ENCODE results near the gene HOXB6.

Gene HOXB6

DNA sequence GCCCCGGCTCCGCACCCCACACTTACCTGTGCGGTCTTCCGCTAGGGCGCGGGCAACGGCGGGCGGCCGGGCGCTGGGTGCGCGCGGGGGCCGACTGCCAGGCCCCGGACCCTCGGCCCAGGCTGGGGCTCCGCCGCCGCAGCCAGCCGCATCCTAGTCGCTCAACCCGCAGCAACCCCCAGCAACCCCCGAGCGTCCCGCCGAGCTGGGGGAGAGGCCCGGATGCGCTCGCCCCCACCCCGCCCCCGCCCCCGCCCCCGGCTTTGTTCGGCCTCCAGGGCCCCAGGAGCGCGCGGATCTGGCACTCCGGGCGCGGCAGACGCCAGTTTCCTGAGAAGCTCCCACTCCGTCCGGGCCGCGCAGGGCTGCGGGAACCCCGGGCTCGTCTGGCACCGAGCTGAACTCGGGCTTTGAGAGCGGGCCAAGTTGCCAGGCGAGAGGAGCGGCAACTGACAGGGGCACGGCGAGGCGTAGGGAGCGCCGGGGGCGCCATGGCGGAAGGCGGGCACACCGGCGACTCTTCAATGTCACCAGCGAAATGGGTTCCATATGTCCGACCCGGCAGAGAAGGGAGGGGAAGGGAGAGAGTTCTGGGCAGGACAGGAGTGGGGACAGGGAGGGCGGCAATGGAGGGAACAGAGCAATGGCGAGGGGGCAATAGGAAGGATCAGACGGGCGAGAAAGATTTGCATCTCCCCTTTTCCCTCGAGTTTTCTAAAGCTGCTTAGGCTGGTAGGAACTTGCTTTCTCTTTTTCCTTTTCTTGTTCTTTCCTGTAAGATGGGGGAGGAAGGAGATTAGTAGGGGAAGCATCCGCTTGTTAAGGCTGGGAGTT lies 40.4 kb downstream of the HOXB6 start:
- no peak for FAIRE-seq

DNA sequence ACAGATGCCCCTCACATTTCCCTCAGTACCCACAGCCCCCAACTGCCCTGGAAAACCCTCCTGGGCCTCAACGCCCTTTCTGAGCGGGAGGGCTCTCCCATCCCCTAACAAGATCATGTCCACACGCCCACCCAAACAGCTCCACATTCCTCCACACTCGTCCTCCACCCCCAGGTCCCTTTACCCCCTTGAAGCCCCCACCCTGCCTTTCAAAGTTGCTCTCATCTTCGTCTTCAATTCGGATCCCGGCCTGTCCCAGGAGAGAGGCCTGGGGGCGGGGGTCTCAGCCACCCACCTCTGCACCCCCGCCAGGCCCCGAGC lies 41.0 kb downstream of the HOXB6 start:
- no peak for FAIRE-seq

DNA sequence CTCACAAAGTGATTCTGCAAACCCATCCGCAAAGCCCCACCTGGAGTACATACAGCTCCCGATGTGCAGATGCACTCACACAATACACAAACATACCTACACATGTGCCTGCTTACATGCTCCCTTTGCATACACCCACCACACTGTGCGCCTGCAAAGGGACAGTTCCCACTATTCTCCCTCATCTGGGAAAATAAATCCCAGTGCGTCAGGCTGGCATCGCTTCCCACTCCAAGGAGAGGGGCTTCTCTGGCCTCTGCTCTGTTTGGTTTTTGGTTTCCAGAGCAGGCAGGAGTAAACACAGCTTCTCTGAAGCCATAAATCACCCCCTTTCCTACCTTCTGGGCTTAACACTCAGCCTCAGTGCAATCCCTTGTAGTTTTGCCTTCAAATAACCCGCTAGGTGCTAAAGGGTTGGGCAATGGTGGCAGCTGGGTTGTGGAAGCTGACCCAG lies 41.4 kb downstream of the HOXB6 start:
- FAIRE-seq: no peak

DNA sequence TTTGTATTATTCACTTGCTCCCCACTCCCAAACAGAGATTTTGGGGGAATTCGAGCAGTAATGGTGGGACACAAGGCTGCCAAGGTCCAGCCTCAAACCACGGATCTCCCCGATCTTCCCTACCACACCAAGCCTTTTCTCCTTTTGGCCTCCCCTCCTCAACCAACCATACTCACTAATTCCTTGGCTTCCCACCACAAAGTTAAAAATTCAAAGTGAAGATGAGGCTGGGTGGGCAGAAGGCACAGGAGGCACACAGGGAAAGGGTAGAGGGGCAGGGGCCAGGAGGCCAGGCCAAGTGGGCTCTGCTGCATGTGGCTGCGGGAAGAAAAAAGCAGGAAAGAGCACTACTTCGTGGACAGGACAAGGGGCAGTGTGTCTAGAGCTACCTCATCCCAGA lies 41.9 kb downstream of the HOXB6 start:
- no peak for FAIRE-seq

DNA sequence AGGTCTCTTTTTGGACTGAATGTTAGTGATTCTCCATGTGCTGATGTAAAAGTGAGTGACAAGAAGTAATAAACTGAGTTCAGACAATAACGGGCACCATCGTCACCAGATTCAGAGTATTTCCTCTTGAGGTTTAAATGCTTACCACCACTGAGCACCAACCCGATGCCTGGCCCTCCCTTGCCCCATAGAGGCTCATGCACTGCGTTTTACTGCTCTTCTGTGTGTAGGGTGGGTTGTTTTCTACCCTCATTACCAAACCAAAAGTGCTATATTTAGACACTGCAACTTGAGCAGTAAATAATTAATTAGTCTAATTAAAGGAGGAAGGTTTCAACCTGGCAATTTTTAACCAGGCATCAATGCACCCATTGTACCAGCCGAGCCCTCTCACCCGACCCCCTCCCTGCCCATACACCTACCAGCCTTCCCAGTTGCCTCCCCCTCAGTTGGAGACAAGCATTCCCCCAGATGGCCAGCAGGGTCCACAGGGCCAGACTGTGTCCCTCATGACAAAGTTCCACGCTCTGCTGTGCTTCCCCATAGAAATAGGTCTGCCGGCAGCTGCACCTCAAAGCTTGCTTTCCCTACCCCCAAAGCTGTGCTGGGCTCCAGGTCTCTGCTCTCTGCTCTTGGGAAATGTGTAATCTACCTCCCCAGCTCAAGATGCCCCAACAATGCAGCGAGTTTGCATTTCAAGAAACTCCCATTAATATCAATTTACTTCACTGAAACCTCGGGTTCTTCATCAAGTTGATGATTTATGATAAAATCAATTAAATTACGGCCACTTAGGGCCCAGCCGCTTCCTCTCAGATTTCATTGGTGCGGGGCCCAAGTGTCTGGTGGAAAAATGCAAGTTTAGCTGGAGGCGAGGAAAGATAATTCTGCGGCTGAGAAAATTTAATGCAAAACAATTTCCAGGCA lies 42.6 kb downstream of the HOXB6 start:
- FAIRE-seq: no peak

DNA sequence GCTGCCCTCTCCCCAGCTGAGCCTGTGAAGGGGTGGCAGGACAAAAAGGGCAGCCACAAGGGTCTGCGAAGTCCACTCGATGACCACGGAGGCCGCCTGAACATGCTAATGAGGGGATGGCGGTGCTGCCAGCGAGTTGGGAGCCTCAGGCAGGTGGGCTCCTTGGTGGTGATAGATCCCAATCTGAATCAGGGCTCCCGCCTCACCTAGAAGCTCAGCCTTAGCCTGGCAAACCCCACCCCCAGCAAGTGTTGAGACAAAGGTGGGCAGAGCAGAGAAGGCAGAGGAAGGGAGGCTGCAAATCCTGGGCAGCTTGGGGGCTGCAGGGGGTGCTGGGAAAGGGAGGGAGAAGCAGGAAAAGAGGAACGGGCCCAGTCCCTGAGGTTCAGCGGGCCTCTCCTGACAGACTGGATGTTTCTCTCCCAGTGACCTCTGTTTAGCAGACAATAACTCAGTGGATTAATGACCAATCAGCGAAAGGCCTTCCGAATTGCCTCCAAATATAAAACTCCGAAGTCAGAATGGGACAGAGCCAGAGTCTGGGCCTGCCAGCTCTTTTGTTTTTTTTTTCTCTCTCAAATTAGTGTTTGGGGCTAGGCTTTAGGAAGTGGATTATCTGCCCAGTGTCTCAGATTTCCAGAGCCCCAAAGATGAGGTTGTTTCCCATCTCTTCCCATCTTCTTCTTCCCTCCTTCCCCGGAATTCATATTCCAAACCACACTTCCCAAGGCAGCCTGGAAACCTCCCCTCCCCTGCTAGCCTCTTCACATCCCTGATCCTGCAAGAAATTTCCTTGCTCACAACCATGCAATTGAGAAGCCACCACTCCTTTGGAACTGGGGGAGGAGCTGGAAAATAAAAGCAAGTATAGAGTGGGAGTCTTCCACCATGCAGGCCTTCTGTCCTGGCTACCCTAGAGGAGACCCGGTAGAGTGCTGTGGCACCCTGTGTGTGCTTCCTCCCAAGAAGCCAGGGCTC lies 44.7 kb downstream of the HOXB6 start:
- FAIRE-seq: no peak

DNA sequence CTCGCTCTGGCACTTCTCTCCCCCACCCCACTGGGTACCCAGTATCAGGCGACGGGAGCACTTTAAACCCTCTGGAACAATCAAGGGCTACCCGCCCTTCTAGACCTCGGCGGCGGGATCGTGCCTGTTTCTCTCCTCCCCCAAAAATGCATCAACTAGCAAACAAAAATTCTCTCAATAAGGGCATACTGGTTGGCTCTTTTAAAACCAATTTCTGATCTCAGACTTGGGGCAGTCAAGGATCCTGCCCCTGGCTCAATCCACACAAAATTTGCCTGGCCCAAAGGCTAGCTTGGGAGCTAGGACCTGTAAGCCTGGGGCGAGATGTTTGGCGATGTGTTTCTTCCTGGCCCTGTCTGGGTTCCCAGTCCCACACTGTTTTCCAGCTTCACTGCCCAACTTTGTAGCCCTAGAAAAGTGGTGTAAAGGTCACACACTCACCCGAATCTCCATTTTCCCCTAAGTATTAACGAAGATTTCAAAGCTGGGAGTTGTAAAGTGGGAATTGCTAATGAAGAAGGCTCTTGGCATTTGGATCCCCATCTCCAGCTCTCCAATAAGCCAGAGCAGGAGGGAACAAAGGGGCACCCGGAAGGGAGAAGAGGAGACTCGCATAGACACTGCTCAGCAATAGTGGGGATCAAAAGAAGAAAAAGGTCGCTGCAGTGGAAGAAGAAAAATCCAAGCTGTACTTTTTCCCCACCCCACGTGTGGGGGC lies 45.5 kb downstream of the HOXB6 start:
- FAIRE-seq: no peak

DNA sequence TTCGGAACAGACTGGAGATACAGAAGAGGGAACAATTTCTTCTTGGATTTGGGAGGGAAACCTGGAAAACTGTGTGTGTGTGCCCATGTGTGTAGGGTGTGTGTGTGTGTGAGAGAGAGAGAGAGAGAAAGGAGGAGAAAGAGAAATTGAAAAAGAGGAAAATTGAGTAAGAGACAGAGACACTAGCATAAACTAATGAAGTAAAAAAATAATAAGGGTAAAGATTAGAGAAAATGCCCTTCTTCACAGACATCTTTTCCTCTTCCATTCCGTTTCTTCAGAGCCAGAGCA lies 46.0 kb downstream of the HOXB6 start:
- no peak for FAIRE-seq

DNA sequence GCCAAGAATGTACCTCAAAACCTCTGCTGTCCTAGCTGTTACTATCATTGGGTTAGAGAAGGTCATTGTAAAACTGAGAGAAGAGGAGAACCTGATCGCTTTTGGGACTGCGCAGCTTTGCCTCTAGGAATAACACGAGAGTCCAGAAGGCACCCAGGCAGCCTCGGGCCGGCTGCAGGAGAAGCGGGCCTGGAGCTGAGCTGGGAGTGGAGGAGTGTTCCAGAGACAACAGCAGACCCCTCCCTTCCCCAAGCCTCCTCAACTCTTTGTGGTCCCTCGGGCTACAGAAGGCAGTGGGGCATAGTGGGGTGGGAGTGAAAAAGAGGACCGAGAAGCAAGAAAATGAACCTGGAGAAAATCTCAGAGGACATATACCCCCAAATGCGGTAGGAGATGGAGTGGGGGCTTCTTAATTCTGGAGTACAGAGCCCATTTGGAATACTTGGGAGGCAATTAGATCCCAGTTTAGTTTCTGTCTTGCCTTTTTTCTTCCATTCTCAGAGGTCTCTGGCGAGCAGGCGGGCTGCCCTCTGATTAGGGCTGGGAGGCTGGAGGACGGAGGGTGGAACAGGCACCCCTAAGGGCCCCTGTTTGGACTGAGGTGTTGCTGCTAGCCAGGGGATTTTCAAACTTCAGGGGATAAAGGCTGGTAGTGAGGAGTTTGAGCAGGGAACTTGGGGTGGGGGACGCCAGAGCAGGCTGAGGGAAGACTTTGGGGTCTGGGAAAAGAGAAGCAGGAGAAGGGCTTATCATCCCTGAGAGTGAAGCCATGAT lies 46.5 kb downstream of the HOXB6 start:
- no peak for FAIRE-seq

DNA sequence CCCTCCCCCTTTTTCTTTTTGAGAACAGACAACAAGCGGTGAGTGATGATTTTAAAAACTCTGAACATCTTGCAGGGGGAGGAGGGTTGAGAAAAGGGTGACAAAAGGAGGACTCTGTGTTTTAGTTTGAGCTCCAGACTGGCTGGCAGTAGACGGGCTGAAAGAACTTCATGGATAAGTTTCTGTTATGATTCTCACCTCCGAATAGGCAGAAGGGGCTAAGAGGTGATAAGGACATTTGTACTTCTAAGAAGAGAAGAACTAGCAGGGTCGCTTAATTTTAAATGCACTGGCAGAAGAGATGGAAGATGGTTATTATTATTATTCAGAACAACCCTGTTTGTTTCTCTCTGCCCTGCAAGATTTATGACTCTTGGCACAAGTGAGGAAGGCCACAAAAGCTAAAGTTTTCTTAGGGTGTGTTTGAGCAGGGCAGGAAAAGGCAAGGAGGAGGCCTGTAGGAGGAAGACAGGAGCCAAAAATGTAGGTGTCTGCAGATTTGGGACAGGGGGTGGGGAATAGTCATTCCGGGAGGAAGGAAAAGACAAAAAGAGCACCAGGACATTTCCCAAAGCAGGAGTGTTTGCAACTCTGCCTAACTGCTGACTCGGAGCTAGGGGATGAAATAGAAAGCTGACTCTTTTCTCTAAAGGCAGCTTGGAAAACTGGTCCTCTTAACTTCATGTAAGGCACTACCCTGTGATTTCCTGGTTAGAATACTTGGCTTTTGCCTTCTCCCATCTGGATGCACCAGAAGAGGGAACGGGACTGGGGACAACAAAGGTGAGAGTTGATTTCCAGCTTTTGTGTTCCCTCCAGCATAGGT lies 48.0 kb downstream of the HOXB6 start:
- no peak for FAIRE-seq

DNA sequence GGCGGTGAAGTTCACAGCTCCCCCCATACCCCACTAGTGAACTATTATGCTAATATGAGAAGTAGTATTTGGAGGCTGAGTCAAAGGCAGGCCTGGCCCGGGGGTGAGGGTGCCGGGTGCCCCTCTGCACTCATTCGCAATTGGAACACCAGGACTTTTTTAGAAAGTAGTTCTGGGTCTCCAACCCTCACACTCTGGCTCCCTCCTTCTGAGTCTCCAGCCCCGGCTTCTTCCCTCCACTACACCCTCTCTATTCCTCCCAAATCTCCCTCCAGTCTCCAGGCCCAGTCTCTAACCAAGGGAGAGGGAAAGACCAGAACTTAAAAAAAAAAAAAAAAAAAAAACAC lies 48.6 kb downstream of the HOXB6 start:
- FAIRE-seq: no peak

DNA sequence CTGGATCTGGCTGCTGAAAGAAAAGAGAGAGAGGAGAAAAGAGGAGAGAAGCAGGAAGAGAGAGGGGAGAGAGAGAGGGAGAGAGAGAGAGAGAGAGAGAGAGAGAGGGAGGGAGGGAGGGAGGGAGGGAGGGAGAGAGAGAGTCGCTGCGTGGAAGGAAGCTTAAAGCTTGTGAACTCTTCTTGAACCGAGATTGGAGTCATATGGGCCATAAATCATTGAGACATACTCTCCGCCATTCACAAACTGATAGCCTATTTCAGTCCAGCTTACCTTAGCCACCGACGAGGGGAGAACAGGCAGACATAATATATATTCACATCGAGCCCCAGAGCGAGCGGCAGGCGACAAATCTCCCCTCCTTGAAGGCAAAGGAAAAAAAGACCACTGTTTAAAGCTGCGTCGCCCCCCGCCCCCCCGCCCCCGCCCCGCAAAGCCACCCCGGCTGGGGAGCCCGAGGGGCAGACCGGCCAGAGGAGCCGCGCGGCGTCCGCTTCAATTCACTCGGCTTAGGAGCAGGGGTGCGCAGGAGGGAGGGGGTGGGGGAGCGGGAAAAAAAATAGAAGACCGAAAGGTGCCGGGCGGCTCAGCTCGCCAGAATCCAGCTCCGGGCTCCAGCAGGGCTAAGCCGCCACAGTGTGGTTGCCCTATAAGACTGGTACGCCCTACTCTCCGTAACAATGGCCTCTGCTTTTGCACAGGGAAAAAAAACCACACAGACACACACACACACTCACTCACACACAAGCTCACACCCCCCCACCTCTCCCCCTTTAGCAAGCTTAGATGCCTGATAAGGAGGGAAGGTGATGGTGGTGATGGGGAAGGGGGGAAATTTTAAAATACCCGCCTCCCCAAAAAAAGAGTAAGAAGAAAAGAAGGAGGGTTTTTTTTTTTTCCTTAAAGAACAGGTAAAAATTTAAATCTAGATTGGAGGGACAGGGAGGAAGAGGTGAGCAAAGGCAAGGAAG lies 49.2 kb downstream of the HOXB6 start:
- no peak for FAIRE-seq

DNA sequence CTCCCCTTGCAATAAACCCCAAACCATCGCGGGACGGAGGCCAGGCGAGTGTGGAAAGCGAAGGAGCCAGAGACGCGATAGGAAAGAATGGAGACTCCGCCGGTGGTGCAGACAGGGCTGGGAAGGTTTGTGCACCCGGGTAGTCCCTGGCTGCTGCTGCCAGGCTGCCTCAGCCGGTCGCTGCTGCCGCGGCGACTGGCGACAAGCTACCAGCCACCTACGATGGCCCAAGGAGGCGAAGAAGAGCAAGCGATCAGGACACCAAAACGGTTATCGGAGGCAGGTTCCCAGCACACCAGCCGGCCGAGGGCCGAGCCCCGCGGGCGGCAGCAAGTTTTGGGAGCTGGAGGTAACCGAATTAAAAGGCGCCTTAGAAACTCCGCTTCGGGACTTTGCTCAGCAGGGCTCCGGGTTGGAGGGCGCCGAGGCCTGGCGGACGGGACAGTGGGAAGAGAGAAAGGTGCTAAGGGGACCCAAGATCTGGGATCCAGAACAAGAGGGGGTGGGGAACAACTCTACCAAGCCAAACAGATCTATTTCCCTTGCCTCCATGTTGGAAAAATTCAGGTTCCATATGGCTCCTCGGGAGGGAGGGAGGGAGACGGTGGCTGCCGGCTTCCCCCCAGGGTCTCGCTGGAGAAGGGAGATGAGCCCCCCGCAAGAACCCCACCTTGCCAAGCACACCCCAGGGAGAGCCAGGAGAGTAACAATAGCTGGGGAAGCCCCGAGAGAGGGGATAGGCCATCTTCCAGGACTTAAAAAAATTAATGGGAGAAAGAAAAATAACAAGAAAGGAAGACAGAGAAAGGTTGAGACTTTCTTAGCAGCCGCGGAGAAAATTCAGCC lies 50.2 kb downstream of the HOXB6 start:
- no peak for FAIRE-seq

DNA sequence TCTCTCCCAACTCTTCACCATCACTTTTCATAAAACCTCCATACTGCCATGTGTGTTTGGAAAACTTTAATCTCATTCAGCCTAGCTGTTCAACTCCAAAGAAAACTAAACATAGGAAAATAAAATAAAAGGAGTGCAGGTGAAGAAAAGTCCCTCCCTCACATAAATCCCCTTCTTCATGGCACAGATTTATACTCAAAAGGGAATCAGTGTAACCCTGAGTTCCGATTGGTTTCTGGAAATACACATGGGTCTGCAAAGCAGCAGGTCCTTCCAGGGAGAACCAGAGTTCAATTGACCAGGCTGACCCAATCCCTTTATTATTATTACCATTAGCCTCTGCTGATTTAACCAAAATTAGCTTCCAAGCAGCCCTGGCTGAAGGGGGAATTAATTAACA lies 51.0 kb downstream of the HOXB6 start:
- FAIRE-seq: no peak

DNA sequence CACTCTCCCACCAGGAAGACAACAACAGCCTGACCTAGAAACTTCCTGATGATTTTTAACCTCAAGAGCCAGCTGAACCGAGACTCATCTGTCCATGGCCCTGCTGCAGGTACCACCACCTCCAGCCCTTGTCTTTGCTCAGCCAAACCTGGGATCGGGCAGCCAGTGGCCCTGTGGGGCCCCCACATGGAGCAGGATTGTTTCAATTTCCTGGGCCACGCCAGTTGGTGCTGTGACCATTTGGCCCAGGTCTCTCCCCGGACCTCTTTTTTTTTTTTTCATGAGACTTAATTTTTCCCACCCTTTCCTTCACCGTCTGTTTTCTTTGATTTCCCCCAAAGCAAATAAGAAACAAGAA lies 51.6 kb downstream of the HOXB6 start:
- FAIRE-seq: no peak

DNA sequence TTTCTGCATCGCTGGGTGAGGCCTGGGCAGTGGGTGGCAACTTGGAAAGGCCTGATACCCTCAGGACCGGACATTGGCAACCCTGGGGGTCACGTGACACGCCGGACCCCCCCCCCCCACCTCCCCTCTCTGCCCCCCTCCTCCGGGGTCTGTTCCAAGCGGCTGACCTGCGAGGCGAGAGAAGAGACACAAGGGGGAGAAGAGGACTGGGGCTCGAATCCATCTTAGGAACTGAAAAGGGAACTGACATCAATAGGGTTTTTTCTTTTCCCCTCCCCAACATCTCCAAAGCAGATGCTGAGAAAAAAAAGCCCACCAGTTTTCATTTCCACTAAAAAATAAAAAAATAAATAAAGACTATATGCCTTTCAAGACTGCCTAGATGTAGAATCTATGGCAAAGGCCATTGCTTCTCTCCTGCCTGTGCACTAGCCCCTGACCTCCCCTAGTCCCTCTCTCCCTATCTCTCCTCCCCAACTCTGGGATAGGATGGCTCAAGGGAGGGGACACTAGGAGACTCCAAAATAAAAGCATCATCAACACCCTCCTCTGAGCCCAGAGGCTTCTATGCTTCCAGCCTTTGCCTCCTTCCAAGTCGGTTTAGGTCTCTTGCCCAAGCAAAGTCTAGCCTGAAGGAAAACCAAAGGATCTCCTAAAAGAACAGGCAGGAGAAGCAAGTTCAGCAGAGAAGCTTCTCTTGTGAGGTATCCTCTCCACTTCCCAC lies 52.2 kb downstream of the HOXB6 start:
- no peak for FAIRE-seq

DNA sequence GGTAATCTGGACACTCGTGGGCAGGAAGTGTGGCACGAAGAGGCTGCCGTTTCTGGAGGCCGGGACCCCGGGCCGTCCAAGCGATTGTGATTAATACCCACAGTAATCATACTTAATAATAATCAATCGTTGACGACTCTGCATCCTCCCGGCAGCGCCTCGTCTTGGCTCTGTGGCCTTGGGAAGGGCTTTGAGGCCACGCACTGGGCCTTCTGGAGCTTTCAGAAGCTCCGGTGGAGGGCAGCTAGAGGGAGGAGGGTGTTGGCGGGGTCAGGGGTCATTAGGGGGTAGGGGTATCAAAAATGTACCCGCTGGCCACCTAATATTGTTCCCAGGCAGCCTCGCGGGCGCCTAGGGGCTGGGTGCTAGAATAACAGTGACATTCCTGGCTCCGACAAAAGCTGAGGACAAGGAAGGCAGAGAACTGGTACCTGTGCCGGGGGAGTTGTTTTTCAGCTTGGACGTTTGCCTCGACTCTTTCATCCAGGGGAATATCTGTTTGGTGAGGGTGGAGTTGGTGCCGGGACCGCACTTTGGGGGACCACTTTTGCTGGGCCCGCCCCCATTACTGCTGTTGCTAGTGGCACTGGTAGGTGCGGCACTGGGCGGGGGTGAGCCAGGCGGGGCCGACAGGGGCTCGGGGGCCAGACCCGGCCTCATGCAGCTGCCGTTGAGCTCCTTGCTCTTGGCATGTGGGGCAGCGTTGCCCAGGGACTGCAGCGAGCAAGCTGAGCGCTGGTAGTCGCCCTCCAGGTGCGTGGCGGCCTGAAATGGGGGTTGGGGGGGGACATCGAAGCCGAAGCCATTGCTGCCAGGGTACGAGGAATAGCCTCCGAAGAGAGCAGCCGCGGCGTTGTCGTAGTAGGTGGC lies 53.0 kb downstream of the HOXB6 start:
- no peak for FAIRE-seq

Data from A204.1 (cell line).